Measurements from ENCODE around the gene IGF1.

GRCh38 chr12:102396276-102396675 is 84.1 kb downstream of the IGF1 start:
- TF ChIP-seq CTCF (IDR thresholded peaks at IDR 0.05) (no peak), POLR2A (IDR thresholded peaks at IDR 0.05) (no peak)

All from testis (tissue), 2 donors.